Ovary (tissue), 3 donors: ENCODE measurements around the gene TOP3A.

Source experiments
- CTCF ChIP-seq, 3 donors: fragments of 450-650 bp in 2 of 3; fragments of 200-600 bp in 1 of 3; IDR thresholded peaks; one replicate each; pipeline versions ENCODE4 v1.5.1 to v1.8.0; 2016 to 2022; ENCODE audit warnings: antibody characterized with exemption in 3 of 3, mild to moderate bottlenecking in 1 of 3
- EP300 ChIP-seq: sonication (generic); formaldehyde crosslinking; IDR thresholded peaks from one replicate; pipeline ENCODE4 v1.6.1; 2017; ENCODE audit warnings: antibody characterized with exemption
- POLR2A ChIP-seq: fragments of 450-650 bp; IDR thresholded peaks from one replicate; pipeline ENCODE4 v1.6.1; 2017; ENCODE audit warnings: antibody characterized with exemption, mild to moderate bottlenecking, moderate library complexity
- donor health status: DM: no; HTN: no; CAD: no.

DNA sequence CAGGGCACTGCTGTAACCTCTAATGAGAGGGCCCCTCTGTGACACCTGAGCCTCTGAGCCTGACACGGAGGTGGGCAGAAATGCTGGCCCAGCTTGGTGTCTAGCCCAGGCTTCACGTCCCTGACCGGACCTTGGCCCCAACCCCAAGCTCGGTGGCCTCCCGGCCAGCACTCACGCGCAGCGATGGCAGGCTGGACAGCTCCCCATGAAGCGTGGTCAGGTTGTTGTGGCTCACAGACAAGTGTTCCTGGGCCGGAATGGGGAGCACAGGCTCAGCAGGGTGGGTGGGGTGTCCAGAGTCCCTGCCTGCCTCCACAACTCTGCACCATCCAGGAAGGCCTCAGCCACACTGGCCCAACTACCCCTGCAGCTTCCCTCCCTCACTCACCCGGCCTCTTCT lies 58.4 kb downstream of the TOP3A start:
- TF ChIP-seq CTCF (IDR thresholded peaks at IDR 0.05) (no peak), POLR2A (no peak), EP300 (no peak)
